Subcutaneous adipose tissue (tissue), 4 donors: Measurements from ENCODE around the gene CHTF8. TPM values are rescaled to one million over a fixed set of nuclear protein-coding genes. Genes with fewer than 3 reads are reported as not detected.

Source experiments
- CTCF ChIP-seq: fragments of 450-650 bp; IDR thresholded peaks from one replicate; pipeline ENCODE4 v1.5.1; 2016; ENCODE audit warnings: low read depth, mild to moderate bottlenecking, control low read depth, antibody characterized with exemption, moderate library complexity
- total RNA-seq, 4 donors: library from RNA; depleted of rRNA; stranded (reverse); fragments of >200 nt; gene quantifications; one replicate each; pipeline ENCODE4 v1.1.0, GENCODE V29; 2016

The CHTF8 gene
- total RNA-seq = 10 to 100 TPM; 54.3 to 74.2 (median 65.7) TPM

GRCh38 chr16:69132424-69133252 is at the start of gene CHTF8, which contains the start of gene UTP4:
Gene CHTF8, minus strand, starts transcription at chr16:69132588. Its CDS starts 11,130 bp downstream, at chr16:69121458.
Gene UTP4, plus strand, starts transcription at chr16:69132649. Its CDS starts 811 bp downstream, at chr16:69133460.
- TF ChIP-seq CTCF = no peak

GRCh38 chr16:69180011-69180338 is 47.6 kb upstream of the CHTF8 start:
- no peak for TF ChIP-seq CTCF

- TF ChIP-seq CTCF = no peak
Measured at GRCh38 chr16:69179328-69180010, 47.1 kb upstream of the CHTF8 start.

- TF ChIP-seq CTCF = no peak
Measured at GRCh38 chr16:69176033-69176800, 43.8 kb upstream of the CHTF8 start.

GRCh38 chr16:69171325-69172084 is 39.1 kb upstream of the CHTF8 start:
- no peak for TF ChIP-seq CTCF

GRCh38 chr16:69169607-69170352 is 37.4 kb upstream of the CHTF8 start:
- no peak for TF ChIP-seq CTCF
